Measurements from ENCODE around the gene FHOD3. TPM values are rescaled to one million over a fixed set of nuclear protein-coding genes. Genes with fewer than 3 reads are reported as not detected.

The FHOD3 gene
- total RNA-seq, 1 experiment from 2014 or later: 23.1 TPM

- no peak for DNase-seq (ENCODE audit: extremely low read depth, low read depth)
These were observed 305.1 kb downstream of the FHOD3 start for GRCh38 chr18:36602620-36603019.

- DNase-seq (ENCODE audit: extremely low read depth, low read depth): no peak
These were observed 310.6 kb downstream of the FHOD3 start for GRCh38 chr18:36608107-36608506.

- DNase-seq (ENCODE audit: extremely low read depth, low read depth): no peak
These were observed 312.7 kb downstream of the FHOD3 start for GRCh38 chr18:36610258-36610657.

DNA sequence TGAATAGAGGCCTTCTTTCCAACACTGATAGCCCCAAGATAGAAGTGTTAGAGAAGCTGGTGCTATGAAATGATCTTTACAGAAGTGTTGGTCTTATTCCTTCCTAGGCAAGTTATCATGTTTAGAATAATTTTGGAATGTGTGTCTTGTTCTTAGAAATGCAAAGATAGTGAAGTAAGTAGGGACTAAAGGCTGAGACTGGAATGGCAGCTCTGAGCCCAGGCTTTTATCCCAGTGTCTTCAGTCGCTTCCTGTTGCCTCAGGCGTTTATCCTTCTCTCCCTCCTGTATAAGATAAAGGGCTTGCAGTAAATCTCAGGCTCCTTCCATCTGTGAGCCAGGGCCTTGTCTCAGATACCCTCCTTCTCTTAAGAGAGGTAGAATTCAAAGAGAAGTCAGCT is 313.1 kb downstream of the FHOD3 start:
- DNase-seq (ENCODE audit: extremely low read depth, low read depth): no peak

DNA sequence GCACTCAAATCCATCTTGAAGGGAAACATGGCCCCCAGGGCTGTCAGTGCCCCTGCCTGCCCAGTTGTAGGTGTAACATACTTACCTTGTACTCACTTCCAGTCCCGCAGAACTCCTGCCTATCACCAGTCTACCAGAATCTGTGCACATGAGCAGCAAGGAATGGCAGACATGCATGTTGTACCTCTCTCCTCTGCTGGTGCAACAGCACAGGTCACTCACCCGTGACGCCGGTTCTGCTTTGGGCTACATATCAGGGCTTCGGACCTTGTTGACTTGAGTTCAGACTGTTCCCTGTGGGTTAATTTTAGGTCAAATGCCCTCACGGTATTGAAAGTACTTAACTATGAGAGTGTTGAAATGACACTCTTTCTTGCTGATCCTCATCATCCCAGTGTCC is 315.6 kb downstream of the FHOD3 start:
- DNase-seq (ENCODE audit: extremely low read depth, low read depth): no peak

DNA sequence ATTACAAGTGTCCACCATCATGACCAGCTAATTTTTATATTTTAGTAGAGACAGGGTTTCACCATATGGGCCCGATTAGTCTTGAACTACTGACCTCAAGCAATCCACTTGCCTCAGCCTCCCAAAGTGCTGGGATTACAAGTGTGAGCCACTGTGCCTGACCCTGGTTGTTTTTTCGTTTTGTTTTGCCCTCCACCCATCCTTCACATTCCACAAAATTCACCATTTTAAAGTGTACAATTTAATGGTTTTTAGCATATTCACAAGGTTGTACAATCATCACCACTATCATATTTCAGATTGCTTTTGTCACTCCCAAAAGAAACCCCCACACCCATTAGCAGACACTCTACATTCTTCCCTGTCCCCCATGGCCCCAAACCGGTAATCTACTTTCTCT is 316.3 kb downstream of the FHOD3 start:
- DNase-seq (ENCODE audit: extremely low read depth, low read depth): no peak

DNA sequence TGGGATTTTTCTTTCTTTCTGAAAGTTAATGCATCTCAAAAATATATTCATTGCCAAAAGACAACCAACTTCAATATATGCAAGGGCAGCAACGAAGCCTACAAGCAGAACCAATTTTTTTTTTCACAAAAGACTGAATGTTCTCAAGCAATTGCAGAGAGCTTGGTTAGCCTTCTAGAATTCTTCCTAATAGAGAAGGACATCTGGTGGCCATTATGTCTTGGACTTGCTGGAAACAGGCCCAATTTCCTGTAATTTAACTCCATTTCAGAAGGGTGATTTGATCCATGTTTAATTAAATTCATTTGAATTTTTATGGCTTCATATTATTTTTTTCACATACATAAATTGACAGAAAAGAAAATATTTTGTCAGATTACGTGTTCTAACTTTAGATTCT is 323.3 kb downstream of the FHOD3 start:
- DNase-seq (ENCODE audit: extremely low read depth, low read depth): no peak

DNA sequence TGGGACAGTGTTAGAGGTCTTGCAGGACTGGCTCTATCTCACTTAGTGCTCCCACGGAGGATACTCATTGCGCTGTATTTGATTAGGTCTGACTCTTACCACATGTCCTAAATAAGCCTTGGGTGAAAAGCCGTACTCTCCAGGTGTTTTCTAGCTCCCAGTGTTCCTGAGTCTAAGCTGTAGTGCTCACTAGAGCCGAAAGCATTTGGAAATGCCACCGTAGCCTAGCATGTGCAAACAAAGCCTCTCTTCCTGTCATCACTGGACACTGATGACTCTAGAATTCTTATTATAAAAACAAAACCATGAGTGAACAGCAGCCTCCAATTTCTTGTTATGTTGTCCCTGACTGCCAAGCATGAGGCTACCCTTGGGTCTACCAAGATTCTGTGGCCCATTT is 325.1 kb downstream of the FHOD3 start:
- DNase-seq (ENCODE audit: extremely low read depth, low read depth): no peak

DNA sequence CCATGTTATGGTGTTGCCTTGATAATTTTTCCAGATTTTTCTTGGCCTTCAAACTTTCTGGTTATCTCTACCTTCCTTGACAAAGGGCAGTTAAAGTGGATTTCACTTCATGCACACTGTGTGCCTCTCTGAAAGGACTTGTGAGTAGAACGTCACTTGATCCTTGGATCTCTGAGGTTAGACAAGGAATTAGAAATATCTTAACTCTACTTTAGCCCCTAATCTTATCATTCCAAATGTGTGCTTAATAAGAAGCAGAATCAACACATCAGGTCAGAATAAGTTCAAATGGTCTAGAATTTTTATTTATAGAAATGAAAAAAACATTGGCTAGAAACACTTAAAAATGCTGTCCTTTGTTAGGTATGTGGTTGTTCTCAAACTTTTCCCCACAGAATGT is 325.6 kb downstream of the FHOD3 start:
- DNase-seq (ENCODE audit: extremely low read depth, low read depth): no peak

GRCh38 chr18:36623681-36624190 is 326.2 kb downstream of the FHOD3 start:
- DNase-seq (ENCODE audit: extremely low read depth, low read depth): no peak

DNA sequence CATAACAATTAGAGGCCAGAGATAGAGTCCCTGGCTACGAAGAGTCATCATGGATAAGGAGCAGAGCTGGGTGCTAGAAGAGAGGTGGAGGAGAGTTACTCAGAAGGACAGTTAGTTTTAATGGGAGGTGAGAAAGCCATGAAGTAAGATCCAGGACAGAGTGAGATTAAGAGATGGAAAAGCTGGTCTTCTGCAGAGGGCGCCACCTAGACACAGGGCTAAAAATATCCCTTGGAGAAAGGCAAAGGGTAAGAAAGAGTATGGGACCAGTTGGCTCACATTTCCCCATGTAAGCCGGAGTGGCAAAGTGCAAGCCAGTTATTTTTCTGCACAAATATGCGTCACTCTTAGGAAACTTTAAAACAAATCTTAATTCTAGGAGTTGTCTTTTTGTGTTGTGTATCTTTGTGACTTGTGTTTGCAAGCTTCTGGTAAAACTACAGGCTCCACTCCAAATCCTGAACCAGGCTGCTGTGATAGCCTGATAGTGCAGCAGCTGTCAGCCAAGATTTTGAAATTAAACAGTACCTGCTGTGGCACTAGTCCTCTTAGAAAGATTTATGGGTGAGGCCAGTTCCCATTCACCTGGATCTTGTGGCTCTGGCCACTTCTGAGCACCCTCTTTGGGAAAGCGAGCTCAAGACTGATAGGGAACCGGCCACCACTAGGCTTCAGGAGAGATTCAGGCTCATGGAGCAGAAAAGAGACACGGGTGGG is 327.1 kb downstream of the FHOD3 start:
- no peak for DNase-seq (ENCODE audit: extremely low read depth, low read depth)

DNA sequence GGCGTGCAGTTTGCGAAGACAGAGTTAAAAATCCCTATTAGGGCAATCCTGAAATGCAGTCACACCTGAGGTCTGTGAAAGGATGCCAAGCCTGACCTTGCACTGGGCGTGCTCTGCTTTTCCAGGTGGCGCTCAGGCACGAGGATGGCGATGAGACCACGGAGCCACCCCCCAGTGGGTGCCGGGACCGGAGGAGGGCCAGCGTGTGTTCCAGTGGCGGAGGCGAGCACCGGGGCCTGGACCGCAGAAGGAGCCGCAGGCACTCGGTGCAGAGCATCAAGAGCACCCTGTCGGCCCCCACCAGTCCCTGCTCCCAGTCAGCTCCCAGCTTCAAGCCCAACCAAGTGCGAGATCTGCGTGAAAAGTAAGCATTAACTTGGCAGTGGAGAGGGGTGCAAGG is 327.9 kb downstream of the FHOD3 start:
- DNase-seq (ENCODE audit: extremely low read depth, low read depth): no peak

GRCh38 chr18:36627637-36628036 is 330.1 kb downstream of the FHOD3 start:
- no peak for DNase-seq (ENCODE audit: extremely low read depth, low read depth)

DNA sequence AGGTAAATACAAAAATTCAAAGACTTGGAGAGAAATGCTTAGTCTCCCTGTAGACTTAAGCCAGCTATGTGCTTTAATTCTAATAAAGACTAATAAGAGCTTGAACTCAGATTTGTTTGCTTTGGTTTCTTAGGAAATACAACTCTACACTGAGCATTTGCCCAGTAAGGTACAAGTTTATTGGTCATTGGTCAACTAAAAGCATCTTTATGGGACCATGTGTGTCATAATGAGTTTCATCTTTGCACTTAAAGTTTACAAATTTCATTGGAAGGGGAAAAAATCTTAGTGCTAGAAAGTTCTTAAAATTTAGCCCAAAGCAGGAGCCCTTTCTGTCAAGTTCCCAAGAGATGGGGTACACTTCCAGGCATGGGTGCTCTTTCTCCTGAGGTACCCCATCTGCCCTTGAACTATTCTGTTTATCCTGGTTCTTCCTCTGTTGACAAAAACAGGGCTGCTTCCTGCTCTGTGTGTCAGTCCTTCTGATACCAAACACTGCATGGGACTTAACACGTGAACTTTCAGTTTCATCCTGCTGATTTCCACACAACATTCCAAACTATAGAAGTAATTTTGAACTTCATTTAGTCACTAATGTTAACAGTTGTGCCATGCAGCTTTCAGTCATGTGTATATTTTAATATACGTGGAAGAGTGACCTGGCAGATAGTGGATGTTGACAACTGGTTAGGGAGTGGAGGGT is 331.1 kb downstream of the FHOD3 start:
- DNase-seq (ENCODE audit: extremely low read depth, low read depth): no peak

DNA sequence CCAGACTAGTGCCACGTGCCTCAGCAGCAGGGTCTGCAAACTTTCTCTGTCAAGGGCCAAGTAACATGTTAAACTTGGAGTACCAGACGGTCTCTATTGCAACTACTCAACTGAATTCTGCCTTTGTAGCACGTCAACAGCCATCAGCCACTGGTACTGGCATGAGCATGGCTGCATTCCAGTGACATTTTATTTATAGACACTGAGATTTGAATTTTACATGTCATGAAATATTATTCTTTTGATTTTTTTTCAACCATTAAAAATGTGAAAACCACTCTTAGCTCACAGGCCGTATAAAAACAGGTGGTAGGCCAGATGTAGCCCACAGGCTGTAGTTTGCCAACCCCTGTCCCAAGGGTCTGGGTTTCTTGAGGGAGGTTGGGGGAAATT is 331.6 kb downstream of the FHOD3 start:
- no peak for DNase-seq (ENCODE audit: extremely low read depth, low read depth)

GRCh38 chr18:36629836-36630235 is 332.3 kb downstream of the FHOD3 start:
- no peak for DNase-seq (ENCODE audit: extremely low read depth, low read depth)

DNA sequence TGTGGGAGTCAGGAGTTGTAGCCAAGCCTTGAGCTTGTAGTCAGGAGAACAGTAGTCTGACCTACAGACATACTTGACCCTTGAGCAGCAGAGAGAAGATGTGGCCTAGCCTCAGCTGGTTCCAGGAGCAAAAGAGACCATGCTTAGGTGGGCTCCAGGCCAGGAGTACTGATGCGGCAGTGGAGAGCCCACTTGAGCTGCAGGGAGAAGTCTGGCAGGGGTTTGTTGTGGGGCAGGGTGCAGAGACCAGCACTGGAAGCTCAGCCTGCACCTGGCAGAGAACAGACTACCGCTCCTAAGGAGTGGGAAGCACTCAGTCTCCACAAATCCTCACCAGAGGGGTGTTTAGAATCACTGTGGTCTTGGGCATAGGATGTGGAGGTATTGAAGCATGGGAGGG is 333.4 kb downstream of the FHOD3 start:
- DNase-seq (ENCODE audit: extremely low read depth, low read depth): no peak

GRCh38 chr18:36633961-36634412 is 336.5 kb downstream of the FHOD3 start:
- no peak for DNase-seq (ENCODE audit: extremely low read depth, low read depth)

DNA sequence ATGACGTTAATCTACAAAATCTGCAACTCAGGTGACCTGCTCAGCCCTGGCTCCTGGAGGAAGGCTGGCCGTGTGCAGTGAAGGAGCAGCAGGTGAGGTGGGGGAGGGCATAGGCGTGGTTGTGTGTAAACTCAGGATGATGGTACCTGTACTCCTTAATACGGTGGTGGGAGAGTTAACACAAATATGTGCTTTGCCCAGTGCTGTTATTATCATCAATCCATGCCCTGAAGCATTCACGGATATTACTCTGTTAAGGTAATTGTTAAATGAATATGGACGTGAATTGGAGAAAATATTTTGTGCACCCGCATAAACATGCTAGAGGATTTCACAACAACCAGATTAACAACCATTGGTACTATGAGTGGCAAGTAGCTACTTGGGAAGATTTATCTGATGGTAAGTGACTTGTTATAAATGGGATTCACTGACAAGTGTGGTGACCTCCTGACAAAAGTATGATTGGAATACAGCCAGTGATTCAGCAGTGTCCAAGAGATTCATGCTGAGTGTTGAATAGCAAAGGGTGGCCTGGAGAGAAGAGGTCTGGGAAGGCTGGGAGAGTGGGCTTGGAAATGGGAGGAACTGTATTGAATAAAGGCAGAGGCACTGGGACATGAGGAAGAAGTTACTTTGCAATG is 337.2 kb downstream of the FHOD3 start:
- DNase-seq (ENCODE audit: extremely low read depth, low read depth): no peak

DNA sequence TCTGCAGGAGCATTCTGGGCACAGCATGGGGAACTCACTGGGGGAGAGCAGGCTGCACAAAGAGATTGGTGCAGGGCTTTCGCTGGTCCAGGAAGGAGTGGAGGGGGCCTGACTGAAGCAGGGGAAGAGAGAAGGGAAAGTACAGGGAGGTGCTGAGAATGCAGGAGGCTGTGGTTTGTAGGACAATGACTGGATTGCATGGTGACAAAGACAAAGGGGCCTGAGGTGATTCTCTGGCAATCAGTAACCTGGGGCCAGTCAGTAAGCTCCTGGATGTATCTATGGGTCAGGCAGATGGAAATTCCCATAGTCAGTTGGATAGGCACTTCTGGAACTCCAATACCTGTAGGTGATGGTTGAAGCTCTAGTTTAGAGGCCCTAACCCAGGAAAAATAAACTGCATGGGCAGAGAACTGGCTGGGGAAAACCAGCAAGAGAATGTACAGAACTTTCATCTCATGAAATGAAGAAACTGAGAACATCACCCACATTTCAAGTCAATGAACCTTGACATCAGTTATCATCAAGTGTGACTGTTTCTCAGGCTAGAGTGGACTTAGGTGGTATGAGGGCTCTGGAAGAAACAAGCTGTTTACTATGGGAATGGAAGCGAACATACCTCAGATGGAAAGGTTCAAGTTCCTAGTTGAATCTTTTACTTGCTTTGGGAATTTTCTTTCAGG is 338.0 kb downstream of the FHOD3 start:
- no peak for DNase-seq (ENCODE audit: extremely low read depth, low read depth)

- DNase-seq (ENCODE audit: extremely low read depth, low read depth): no peak
These were observed 338.8 kb downstream of the FHOD3 start for GRCh38 chr18:36636237-36636817.

Data from NCI-H460 (cell line).